Endothelial cell of umbilical vein (primary cell): ENCODE data around the gene ICAM5.

Experiments
- EZH2 ChIP-seq: IDR thresholded peaks from 2 replicates; pipeline ENCODE4 v1.6.1; 2012; ENCODE audit warnings: borderline replicate concordance, low read depth, mild to moderate bottlenecking, moderate library complexity, low read length, inconsistent platforms; ENCODE audit not compliant: severe bottlenecking
- POLR2A ChIP-seq: IDR thresholded peaks from 2 replicates; pipeline ENCODE4 v1.6.1; 2012; ENCODE audit warnings: low read depth, mild to moderate bottlenecking, control low read depth, low read length

- TF ChIP-seq EZH2 (no peak), POLR2A (no peak)
These were observed 45.7 kb downstream of the ICAM5 start for GRCh38 chr19:10335352-10335985.
